Measurements from ENCODE around the gene EEF1A2. TPM values are rescaled to one million over a fixed set of nuclear protein-coding genes. Genes with fewer than 3 reads are reported as not detected.

The EEF1A2 gene
- polyA plus RNA-seq, 4 donors = 0.56 to 3.8 (median 1.4) TPM

DNA sequence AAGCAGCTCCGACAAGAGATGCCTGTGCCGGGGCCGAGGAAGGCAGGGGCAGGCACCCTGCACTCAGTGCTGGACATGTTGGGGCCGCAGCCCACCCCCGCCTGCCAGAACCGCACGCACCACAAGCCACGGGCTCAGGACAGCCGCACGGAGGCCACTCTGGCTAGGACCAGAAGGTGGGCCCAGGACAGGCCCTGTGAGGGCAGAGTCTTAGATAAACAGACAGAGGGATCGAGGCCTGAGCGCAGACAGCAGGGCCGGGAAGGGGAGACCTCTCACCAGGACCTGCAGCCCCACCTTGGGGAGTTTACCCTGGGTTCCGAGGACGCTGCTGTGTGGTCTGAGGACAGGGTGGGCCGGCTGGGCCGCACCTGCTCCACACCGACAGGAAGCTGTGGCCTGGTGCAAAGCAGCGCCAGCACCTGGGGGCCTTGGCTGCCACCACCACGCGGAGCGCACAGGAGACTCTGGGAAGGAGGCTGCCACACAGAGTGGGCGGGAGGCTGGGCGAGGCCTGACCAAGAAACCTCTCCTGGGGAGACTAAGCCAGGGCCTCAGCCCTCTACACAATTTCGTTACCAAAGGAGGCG lies 58.4 kb downstream of the EEF1A2 start:
- DNase-seq (ENCODE audit: low read depth in 4 of 4, low spot score in 3 of 4) = no peak

DNA sequence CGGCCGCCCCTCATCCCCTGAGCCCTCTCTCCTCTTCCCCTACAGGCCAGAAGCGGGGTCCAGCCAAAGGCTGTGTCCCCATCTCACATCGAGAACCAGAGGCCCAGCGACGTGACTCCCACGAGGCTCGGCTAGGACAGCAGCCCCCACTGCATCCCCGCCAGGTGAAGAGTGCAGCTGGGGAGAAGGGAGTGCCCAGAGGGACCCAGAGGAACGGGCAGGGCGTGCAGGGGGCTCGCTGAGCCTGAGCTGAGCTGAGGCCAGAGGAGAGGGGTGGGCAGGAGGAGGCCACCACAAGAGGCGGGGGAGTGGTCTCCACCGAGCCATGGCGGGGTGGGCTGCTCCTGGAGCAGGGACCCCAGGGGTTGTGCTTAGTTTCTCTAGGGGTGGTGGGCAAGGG lies 59.0 kb downstream of the EEF1A2 start:
- DNase-seq (ENCODE audit: low read depth in 4 of 4, low spot score in 3 of 4) = no peak

DNA sequence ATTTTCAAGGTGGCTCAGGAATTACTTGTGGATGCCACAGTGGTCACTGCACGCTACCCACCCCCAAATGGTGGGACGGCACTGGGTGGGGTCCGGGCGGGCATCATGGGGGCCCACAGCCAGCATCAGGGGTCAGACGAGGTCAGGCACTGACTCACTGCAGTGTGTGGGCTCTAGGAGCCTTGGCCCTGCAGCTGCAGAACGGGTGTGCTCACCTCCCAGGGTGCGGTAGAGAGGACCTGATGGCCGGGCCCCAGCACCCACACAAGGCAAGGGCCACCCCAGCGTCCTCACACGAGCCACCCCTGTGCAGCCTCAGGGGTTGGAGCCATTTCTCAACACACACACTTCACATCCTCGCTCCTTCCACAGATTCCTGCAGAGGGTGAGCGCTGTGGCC lies 60.8 kb downstream of the EEF1A2 start:
- DNase-seq (ENCODE audit: low read depth in 4 of 4, low spot score in 3 of 4) = no peak

Other genes with a start within 250 kb of the EEF1A2 start
- gene NKAIN4, start 244.6 kb downstream of the EEF1A2 start, polyA plus RNA-seq (ENCODE audit: insufficient read length in 4 of 4) = 10 to 100 TPM; 26.0 to 41.5 (median 29.8) TPM
- gene ARFGAP1, start 226.3 kb downstream of the EEF1A2 start, polyA plus RNA-seq (ENCODE audit: insufficient read length in 4 of 4) = 10 to 100 TPM; 62.3 to 77.0 (median 67.9) TPM
- gene COL20A1, start 205.9 kb downstream of the EEF1A2 start, polyA plus RNA-seq (ENCODE audit: insufficient read length in 4 of 4) = under 1 TPM; 0.67 to 0.97 (median 0.78) TPM
- 10 to 100 TPM in 3 of 4 donors, 1 to 10 TPM in 1; 6.1 to 14.7 (median 12.7) TPM for gene CHRNA4, start 137.7 kb downstream of the EEF1A2 start, polyA plus RNA-seq (ENCODE audit: insufficient read length in 4 of 4)
- 1 to 10 TPM; 4.9 to 9.0 (median 5.1) TPM for gene KCNQ2, start 26.4 kb downstream of the EEF1A2 start, polyA plus RNA-seq (ENCODE audit: insufficient read length in 4 of 4)
- 100 to 1,000 TPM; 159 to 425 (median 233) TPM for gene PPDPF, start 21.7 kb upstream of the EEF1A2 start, polyA plus RNA-seq (ENCODE audit: insufficient read length in 4 of 4)
- gene PTK6, start 38.3 kb upstream of the EEF1A2 start, polyA plus RNA-seq (ENCODE audit: insufficient read length in 4 of 4) = 1 to 10 TPM in 2 of 4 donors, under 1 TPM in 2; 0.44 to 1.1 (median 0.81) TPM
- gene SRMS, start 48.7 kb upstream of the EEF1A2 start, polyA plus RNA-seq (ENCODE audit: insufficient read length in 4 of 4) = under 1 TPM in 3 of 4 donors, not detected in 1; 0.17 to 0.31 (median 0.24) TPM
- gene FNDC11, start 55.1 kb upstream of the EEF1A2 start, polyA plus RNA-seq (ENCODE audit: insufficient read length in 4 of 4) = 1 to 10 TPM in 3 of 4 donors, under 1 TPM in 1; 0.90 to 2.1 (median 1.1) TPM
- gene HELZ2, start 75.2 kb upstream of the EEF1A2 start, polyA plus RNA-seq (ENCODE audit: insufficient read length in 4 of 4) = 10 to 100 TPM; 10.1 to 15.3 (median 11.2) TPM
- 10 to 100 TPM in 3 of 4 donors, 1 to 10 TPM in 1; 9.4 to 12.7 (median 10.7) TPM for gene GMEB2, start 128.0 kb upstream of the EEF1A2 start, polyA plus RNA-seq (ENCODE audit: insufficient read length in 4 of 4)
- gene STMN3, start 154.3 kb upstream of the EEF1A2 start, polyA plus RNA-seq (ENCODE audit: insufficient read length in 4 of 4) = 10 to 100 TPM; 23.5 to 39.7 (median 29.3) TPM
- 10 to 100 TPM; 15.8 to 18.2 (median 17.6) TPM for gene RTEL1, start 159.2 kb upstream of the EEF1A2 start, polyA plus RNA-seq (ENCODE audit: insufficient read length in 4 of 4)
- gene TNFRSF6B, start 197.6 kb upstream of the EEF1A2 start, polyA plus RNA-seq (ENCODE audit: insufficient read length in 4 of 4) = 1 to 10 TPM; 1.1 to 2.7 (median 1.6) TPM
- gene ARFRP1, start 208.9 kb upstream of the EEF1A2 start, polyA plus RNA-seq (ENCODE audit: insufficient read length in 4 of 4) = 10 to 100 TPM; 29.9 to 41.3 (median 34.4) TPM
- gene ZGPAT, start 209.0 kb upstream of the EEF1A2 start, polyA plus RNA-seq (ENCODE audit: insufficient read length in 4 of 4) = 10 to 100 TPM; 15.2 to 24.6 (median 18.0) TPM
- gene LIME1, start 237.6 kb upstream of the EEF1A2 start, polyA plus RNA-seq (ENCODE audit: insufficient read length in 4 of 4) = 10 to 100 TPM in 1 of 4 donors, 1 to 10 TPM in 3; 4.6 to 13.6 (median 7.3) TPM
- gene SLC2A4RG, start 240.7 kb upstream of the EEF1A2 start, polyA plus RNA-seq (ENCODE audit: insufficient read length in 4 of 4) = 100 to 1,000 TPM in 1 of 4 donors, 10 to 100 TPM in 3; 75.7 to 142 (median 80.1) TPM

Data from right renal pelvis (tissue), 4 donors.